SH-SY5Y (cell line): Measurements from ENCODE around the gene UQCRQ.

Experiments
- GATA2 ChIP-seq: IDR thresholded peaks from 2 replicates; pipeline ENCODE4 v1.6.1; 2011; ENCODE audit warnings: mild to moderate bottlenecking, low read depth, low read length
- GATA3 ChIP-seq: IDR thresholded peaks from 2 replicates; pipeline ENCODE4 v1.6.1; 2011; ENCODE audit warnings: low read depth, mild to moderate bottlenecking, low read length, moderate library complexity

- TF ChIP-seq GATA2 (no peak), GATA3 (no peak)
Observed at GRCh38 chr5:132821350-132821749, 45.1 kb upstream of the UQCRQ start.
